ENCODE results near the gene CDKN2D.

CDKN2D gene

DNA sequence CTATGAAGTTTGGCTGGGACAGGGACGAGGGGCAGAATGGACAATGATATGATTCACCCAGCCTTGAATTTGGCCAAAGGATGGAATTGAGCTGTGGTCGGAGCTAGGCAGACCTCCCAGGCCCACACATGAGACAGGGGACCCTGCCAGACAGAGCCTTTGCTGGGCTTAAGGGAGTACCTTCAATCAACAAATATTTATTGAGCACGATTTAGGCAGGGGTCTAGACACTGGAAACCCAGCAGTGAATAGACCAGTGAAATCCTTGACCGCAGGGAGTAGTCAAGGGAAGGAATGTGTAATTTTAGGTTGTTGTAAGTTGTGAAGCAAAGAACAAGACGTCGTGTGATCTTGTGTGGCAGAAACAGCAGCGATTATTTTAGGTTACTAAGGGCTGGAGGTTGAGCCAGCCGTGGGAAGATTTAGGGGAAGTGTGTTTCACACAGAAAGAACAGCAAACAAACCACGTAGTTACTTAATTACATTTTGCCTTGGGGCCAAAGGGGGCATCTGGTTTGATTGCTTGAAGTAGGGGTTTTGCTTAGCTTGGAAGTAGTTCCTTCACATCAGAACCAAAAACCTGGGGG lies 35.2 kb upstream of the CDKN2D start:
- peak overlapping the region; percentile 70; the same call in 1 of the 2 replicates for H3K4me3 ChIP-seq (replicated peaks; ENCODE audit: low read depth, low read length)
- TF ChIP-seq, protein P1, sequence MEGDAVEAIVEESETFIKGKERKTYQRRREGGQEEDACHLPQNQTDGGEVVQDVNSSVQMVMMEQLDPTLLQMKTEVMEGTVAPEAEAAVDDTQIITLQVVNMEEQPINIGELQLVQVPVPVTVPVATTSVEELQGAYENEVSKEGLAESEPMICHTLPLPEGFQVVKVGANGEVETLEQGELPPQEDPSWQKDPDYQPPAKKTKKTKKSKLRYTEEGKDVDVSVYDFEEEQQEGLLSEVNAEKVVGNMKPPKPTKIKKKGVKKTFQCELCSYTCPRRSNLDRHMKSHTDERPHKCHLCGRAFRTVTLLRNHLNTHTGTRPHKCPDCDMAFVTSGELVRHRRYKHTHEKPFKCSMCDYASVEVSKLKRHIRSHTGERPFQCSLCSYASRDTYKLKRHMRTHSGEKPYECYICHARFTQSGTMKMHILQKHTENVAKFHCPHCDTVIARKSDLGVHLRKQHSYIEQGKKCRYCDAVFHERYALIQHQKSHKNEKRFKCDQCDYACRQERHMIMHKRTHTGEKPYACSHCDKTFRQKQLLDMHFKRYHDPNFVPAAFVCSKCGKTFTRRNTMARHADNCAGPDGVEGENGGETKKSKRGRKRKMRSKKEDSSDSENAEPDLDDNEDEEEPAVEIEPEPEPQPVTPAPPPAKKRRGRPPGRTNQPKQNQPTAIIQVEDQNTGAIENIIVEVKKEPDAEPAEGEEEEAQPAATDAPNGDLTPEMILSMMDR (IDR thresholded peaks at IDR 0.05; ENCODE audit: low read depth, low read length, missing control alignments), result no peak
- DNase-seq (ENCODE audit: extremely low read depth, low read depth), result no peak

DNA sequence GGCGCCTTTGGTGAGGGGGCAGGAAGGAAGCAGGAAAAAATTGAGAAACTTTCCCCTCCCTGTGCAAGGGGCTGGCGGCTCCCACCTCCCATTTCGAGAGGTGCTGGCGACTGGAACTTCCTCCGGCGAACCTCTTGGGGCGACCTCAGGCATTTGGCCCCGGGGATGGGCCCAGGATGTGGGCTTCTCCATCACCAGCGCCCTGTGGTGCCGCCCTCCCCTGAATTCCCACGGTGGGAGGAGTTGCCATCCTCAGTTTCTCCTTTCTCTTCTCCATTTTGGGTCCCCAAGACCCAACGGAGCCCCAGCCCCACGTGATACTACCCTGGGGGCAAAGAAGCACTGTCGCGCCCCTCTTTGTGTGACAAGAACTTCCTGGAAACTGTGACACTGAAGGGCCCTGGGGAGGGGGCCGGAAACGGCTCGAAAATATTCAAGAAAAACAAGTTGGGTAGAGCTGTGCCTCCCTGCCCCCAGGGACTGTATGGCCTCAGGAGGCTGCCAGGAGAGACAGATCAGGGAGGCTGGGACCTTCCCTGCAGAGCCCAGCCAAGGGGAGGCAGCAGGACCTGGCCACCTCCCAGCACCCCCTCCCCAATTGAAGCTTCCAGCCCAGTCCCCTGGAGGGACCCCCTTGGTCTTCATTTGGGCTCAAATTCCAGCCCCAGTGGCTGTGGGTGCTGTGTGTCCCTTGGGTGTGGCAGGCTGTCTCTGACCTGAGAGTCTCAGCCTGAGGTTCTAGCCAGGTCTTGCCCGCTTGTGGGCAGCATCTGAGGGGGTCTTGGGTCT lies 34.5 kb upstream of the CDKN2D start:
- TF ChIP-seq, protein P1 (IDR thresholded peaks at IDR 0.05; ENCODE audit: low read depth, low read length, missing control alignments), result no peak
- no peak for DNase-seq (ENCODE audit: extremely low read depth, low read depth)
- H3K4me3 ChIP-seq (replicated peaks; ENCODE audit: low read depth, low read length), result peak overlapping the region; percentile 70

DNA sequence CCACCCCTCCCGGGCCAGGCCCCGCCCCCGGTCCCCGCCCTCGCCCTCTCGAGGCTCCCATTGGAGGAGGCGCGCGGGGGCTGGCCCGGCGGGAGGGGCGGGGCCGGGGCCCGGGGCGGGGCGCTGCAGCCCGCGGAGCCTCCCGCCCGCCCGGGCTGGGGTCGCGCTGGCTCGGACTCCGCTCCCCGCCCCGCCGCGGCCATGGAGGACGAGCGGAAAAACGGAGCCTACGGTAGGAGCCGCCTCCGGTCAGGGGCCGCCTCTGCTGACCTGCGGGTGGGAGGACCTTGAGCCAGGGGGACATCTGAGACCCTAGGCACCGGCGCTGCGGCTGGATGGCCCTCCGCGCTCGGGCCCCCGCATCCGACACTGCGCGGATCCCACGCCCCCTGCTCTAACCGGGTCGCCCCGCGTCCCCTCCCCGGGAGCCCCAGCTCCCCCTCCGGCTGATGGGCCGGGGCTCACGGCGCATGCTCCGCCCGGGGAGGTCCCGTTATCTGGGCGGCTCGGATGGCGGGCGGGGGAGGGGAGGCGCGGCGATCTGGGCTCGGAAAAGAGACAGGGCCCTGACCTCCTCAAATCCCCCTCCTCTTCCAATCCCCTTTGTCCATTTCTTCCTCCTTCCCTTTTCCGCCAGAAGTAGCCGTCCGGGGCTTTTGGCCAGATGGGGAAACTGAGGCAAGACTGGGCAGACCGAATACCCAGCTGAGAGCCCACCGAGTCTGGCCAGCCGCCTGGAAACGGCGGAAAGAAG lies 33.7 kb upstream of the CDKN2D start:
- no peak for DNase-seq (ENCODE audit: extremely low read depth, low read depth)
- TF ChIP-seq, protein P1 (IDR thresholded peaks at IDR 0.05; ENCODE audit: low read depth, low read length, missing control alignments), result no peak
- peak overlapping the region; percentile 70 for H3K4me3 ChIP-seq (replicated peaks; ENCODE audit: low read depth, low read length)

DNA sequence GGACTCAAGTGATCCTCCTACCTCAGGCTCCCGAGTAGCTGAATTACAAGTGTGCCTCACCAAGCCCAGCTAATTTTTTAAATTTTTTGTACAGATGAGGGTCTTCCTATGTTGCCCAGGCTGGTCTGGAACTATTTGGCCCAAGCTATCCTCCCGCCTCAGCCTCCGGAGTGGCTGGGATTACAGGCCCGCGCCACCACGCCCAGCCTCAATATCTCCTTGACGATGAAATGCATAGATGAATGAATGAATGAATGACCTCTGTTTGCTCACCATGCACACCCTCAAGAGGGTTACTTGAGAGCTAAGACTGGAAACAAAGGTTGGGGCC lies 33.2 kb upstream of the CDKN2D start:
- no peak for DNase-seq (ENCODE audit: extremely low read depth, low read depth)
- TF ChIP-seq, protein P1 (IDR thresholded peaks at IDR 0.05; ENCODE audit: low read depth, low read length, missing control alignments), result no peak
- no peak overlapping the region for H3K4me3 ChIP-seq (replicated peaks; ENCODE audit: low read depth, low read length)

DNA sequence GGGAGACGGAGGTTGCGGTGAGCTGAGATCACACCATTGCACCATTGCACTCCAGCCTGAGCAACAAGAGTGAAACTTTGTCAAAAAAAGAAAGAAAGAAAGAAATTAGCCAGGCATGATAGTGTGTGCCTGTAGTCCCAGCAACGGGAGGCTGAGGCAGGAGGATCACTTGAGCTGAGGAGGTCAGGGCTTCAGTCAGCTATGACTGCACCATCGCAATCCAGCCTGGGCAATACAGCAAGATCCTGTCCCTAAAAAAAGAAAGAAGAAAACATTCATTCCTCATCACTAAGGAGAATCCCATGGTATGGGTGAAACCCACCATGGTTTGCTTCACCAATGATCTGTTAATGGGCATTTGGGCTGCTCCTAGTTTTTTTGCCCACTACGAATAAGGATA lies 31.4 kb upstream of the CDKN2D start:
- TF ChIP-seq, protein P1 (IDR thresholded peaks at IDR 0.05; ENCODE audit: low read depth, low read length, missing control alignments), result no peak
- DNase-seq (ENCODE audit: extremely low read depth, low read depth), result no peak
- H3K4me3 ChIP-seq (replicated peaks; ENCODE audit: low read depth, low read length), result no peak overlapping the region

DNA sequence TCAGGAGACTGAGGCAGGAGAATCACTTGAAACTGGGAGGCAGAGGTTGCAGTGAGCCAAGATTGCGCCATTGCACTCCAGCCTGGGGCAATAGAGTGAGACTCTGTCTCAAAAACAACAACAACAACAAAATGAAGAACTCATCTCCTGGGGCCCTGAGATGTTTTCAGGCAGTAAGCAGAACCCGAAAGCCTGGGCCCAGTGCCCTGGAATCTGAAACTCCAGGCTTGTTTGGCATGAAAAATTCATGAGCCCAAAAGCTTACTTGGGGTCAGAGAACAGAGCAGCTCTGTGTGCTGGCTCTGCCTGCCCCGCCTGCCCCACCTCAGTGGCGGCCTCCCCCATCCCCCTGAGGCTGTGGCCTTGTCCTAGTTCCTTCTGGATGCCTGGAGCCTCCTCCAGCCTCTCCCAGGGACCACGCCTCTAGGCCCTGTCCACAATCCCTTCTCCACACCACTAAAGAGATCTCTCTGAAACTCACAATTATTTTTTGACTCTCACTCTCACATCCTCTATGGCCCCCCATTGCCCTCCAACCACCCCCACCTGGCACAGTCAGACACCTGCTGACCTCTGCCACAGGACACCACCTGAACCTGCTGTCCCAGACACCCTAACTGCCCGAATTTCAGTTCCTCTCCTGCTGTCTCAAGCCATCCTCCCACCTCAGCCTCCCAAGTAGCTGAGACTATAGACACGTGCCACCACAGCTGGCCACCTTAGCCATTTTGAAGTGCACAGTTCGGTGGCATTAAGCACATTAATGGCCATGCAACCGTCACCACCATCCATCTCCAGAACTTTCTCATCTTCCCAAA lies 25.2 kb upstream of the CDKN2D start:
- TF ChIP-seq, protein P1 (IDR thresholded peaks at IDR 0.05; ENCODE audit: low read depth, low read length, missing control alignments), result no peak
- DNase-seq (ENCODE audit: extremely low read depth, low read depth), result no peak

More for the DNA sequence above, 25.2 kb upstream of the CDKN2D start:
- no peak overlapping the region for H3K4me3 ChIP-seq (replicated peaks; ENCODE audit: low read depth, low read length)
